ENCODE results near the gene PCDH9. TPM values are rescaled to one million over a fixed set of nuclear protein-coding genes. Genes with fewer than 3 reads are reported as not detected.

The PCDH9 gene
- total RNA-seq (1 to 10 TPM; 1.2 to 6.5 (median 1.5) TPM), polyA plus RNA-seq (1 to 10 TPM in 1 of 2 donors, under 1 TPM in 1; 0.18 to 1.0 TPM)
- long read RNA-seq, donor 1, full-length matches to known transcripts, result 1 of 2 reads
- long read RNA-seq, donor 1, partial matches to known transcripts, result 0 of 2 reads
- long read RNA-seq, donor 1, other reads (novel, unspliced or antisense), result 1 of 2 reads
- long read RNA-seq, donor 2, full-length matches to known transcripts, result 6 of 6 reads
- long read RNA-seq, donor 2, partial matches to known transcripts, result 0 of 6 reads
- long read RNA-seq, donor 2, other reads (novel, unspliced or antisense), result 0 of 6 reads
- long read RNA-seq, donor 3, result 0 reads

GRCh38 chr13:67229481-67230403 is at the start of gene PCDH9:
Gene PCDH9, minus strand, starts transcription at chr13:67230336. Its CDS starts 1,896 bp downstream, at chr13:67228440.
- H3K4me1 ChIP-seq (ENCODE audit: insufficient read depth), result no peaks in the 10 kb centered on the region
- intact Hi-C loops (cut with DNase I), result no loop called here
- WGBS, 3 donors, result 1% methylated on average over 26 of the region's 26 CpGs

GRCh38 chr13:67278235-67278634 is 48.1 kb upstream of the PCDH9 start:
- H3K9me3 ChIP-seq, result no peaks in the 10 kb centered on the region
- H3K4me1 ChIP-seq (ENCODE audit: insufficient read depth), result no peaks in the 10 kb centered on the region
- H3K4me3 ChIP-seq, result no peak overlapping the region
- WGBS, 3 donors, result 37 to 52% (median 46%) methylated on average over 2 of the region's 2 CpGs
- H3K27ac ChIP-seq, result no peak overlapping the region
- intact Hi-C loops (cut with DNase I), result no loop called here
- no peak for TF ChIP-seq POLR2A (IDR thresholded peaks at IDR 0.05)
- no peak for TF ChIP-seq CTCF (IDR thresholded peaks at IDR 0.05)
- TF ChIP-seq EP300 (IDR thresholded peaks at IDR 0.05), result no peak
- no peaks in the 10 kb centered on the region for H3K27me3 ChIP-seq
- no peaks in the 10 kb centered on the region for H3K36me3 ChIP-seq
- DNase-seq, result no peak

More at GRCh38 chr13:67229481-67230403, at the start of gene PCDH9:
- DNase-seq, result no peak
- TF ChIP-seq CTCF (IDR thresholded peaks at IDR 0.05), result no peak
- TF ChIP-seq POLR2A (IDR thresholded peaks at IDR 0.05), result peak; percentile 38
- H3K9me3 ChIP-seq, result no peaks in the 10 kb centered on the region
- no peaks in the 10 kb centered on the region for H3K27me3 ChIP-seq
- peak within 1 kb of the TSS; percentile 77 for H3K4me3 ChIP-seq
- H3K36me3 ChIP-seq, result no peaks in the 10 kb centered on the region
- peak within 1 kb of the TSS; percentile 29 to 69 for H3K27ac ChIP-seq

GRCh38 chr13:67277581-67277980 is 47.4 kb upstream of the PCDH9 start:
- WGBS, 3 donors, result 18 to 60% (median 25%) methylated on average over 1 of the region's 1 CpG
- intact Hi-C loops (cut with DNase I), result no loop called here

More at GRCh38 chr13:67277581-67277980, 47.4 kb upstream of the PCDH9 start:
- Histone ChIP-seq H3K4me1 (ENCODE audit: insufficient read depth) (no peaks in the 10 kb centered on the region), H3K4me3 (no peak overlapping the region), H3K27me3 (no peaks in the 10 kb centered on the region), H3K36me3 (no peaks in the 10 kb centered on the region), H3K27ac (no peak overlapping the region), H3K9me3 (no peaks in the 10 kb centered on the region)
- TF ChIP-seq POLR2A (IDR thresholded peaks at IDR 0.05) (no peak), EP300 (IDR thresholded peaks at IDR 0.05) (no peak), CTCF (IDR thresholded peaks at IDR 0.05) (no peak)
- no peak for DNase-seq
